Astrocyte of the cerebellum (primary cell): ENCODE results near the gene ATP9B.

Experiments
- DNase-seq: peaks from one replicate; pipeline ENCODE4 v3.0.0-alpha.2; 2011; ENCODE audit warnings: low read depth
- H3K4me3 ChIP-seq: 2 replicates; pipeline ENCODE4 v1.5.1; 2011; ENCODE audit warnings: mild to moderate bottlenecking, low read depth, low read length, moderate library complexity
- in situ Hi-C: cut with HindIII; loops from 2 replicates; pipeline ENCODE4 v1.10.0; 2017; ENCODE audit warnings: low sequenced_read_pairs
- TF ChIP-seq, protein P1 (sequence below): IDR thresholded peaks from 2 replicates; pipeline ENCODE4 v1.5.1; 2012; ENCODE audit warnings: low read length, low read depth, moderate library complexity, mild to moderate bottlenecking; ENCODE audit errors: missing control alignments

The ATP9B gene

DNA sequence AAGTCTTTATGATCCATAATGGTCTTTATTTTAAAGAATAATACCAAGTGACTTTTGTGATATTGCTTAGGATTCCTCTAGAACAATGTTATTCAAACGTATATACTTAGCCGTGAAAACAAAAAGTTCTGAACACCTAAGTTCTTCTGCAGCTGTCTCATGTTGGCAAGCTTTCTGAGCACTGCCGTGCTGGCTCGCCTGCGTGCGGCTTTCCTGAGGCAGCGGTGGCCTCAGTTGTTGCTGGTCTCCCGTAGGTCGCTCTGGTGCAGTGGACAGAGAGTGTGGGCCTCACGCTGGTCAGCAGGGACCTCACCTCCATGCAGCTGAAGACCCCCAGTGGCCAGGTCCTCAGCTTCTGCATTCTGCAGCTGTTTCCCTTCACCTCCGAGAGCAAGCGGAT, 259.7 kb downstream of the ATP9B start:
- TF ChIP-seq, protein P1, sequence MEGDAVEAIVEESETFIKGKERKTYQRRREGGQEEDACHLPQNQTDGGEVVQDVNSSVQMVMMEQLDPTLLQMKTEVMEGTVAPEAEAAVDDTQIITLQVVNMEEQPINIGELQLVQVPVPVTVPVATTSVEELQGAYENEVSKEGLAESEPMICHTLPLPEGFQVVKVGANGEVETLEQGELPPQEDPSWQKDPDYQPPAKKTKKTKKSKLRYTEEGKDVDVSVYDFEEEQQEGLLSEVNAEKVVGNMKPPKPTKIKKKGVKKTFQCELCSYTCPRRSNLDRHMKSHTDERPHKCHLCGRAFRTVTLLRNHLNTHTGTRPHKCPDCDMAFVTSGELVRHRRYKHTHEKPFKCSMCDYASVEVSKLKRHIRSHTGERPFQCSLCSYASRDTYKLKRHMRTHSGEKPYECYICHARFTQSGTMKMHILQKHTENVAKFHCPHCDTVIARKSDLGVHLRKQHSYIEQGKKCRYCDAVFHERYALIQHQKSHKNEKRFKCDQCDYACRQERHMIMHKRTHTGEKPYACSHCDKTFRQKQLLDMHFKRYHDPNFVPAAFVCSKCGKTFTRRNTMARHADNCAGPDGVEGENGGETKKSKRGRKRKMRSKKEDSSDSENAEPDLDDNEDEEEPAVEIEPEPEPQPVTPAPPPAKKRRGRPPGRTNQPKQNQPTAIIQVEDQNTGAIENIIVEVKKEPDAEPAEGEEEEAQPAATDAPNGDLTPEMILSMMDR: no peak
- no peak for DNase-seq
- in situ Hi-C loops: no loop called here
- no peak overlapping the region for H3K4me3 ChIP-seq

DNA sequence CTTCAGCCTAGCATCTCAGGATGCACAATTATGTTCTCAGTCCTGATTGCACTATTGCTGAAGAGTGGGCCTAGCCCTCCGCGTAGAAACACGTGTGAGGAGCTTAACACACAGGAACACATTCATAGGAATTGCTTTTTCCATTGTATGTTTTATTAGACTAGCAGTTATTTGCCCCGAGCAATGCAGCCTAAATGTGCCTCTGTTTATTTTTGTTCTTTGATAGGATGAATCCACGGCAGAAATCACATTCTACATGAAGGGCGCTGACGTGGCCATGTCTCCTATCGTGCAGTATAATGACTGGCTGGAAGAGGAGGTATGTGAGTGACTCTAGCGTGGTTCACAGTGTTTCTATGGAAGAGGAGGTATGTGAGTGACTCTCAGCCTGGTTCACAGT, 260.6 kb downstream of the ATP9B start:
- DNase-seq: no peak
- in situ Hi-C loops: no loop called here
- TF ChIP-seq, protein P1: no peak
- no peak overlapping the region for H3K4me3 ChIP-seq

DNA sequence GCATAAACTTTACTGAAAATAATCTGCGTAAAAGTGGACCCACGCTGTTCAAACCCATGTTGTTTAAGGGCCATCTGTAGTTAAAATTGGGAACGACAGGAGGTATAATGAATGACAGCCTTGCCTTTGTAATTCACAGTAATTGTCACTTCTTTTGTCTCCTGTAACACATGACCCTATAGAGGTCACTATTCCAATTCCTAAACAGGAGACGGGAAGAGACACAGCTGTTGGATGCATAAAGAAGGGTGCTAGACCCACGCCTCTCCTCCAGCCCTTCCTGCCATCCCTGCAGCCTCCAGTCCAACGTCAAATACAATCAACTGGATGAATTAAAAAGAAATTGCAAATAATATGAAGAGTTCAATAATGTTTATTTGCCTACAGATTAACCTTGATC, 263.5 kb downstream of the ATP9B start:
- DNase-seq: no peak
- TF ChIP-seq, protein P1: no peak
- in situ Hi-C loops: no loop called here
- no peak overlapping the region for H3K4me3 ChIP-seq

DNA sequence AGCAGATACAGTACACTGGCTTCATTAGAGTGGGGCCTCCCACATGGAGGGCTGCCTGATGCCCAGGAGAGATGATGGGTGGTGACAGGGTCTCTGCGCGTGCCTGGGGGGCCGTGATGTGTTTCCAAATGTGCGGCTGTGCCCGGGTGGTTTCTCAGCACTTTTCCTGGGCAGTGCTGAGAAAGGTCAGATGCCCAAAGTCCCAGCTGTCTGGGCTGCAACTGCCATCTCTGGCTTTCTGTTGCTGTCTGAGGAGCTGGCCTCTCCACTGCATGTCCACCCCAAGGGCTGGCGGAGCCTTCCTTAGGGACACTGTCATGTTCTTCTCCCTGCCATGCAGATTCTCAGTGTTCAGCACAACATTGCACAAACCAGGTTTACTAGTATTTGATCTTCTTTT, 263.9 kb downstream of the ATP9B start:
- in situ Hi-C loops: no loop called here
- TF ChIP-seq, protein P1: no peak
- no peak for DNase-seq
- H3K4me3 ChIP-seq: no peak overlapping the region

DNA sequence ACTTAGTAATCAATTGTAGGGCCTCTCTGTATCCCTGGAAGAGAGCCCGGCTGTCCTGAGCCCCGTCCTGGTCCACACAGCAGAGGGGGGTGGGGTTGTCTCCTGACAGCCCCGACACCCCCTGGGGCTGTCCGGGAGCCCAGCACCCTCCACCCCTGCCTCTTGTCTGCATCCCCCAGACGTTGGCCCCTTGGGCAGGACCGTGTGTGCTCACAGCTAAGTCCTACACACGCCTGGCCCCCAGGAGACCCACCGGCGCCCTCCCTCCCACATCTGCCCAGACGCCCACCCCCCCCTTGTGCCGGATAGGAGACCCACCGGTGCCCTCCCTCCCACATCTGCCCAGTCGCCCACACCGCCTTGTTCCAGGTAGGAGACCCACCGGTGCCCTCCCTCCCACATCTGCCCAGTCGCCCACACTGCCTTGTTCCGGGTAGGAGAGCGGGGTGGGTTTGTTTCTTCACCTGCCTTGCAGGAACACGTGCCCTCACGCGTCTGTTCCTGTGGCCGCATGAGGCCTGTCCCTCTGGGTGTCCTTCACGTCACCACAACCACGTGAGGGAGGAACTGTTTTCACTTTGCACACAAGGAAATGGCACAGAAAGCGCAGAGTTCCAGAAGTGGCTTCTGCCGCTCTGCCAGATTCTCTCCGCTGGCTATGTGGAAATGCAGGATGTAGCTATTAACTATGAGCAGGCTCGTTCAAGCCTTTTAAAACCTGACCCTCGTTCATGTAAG, 265.5 kb downstream of the ATP9B start:
- no peak overlapping the region for H3K4me3 ChIP-seq
- DNase-seq: no peak
- TF ChIP-seq, protein P1: no peak
- in situ Hi-C loops: no loop called here

DNA sequence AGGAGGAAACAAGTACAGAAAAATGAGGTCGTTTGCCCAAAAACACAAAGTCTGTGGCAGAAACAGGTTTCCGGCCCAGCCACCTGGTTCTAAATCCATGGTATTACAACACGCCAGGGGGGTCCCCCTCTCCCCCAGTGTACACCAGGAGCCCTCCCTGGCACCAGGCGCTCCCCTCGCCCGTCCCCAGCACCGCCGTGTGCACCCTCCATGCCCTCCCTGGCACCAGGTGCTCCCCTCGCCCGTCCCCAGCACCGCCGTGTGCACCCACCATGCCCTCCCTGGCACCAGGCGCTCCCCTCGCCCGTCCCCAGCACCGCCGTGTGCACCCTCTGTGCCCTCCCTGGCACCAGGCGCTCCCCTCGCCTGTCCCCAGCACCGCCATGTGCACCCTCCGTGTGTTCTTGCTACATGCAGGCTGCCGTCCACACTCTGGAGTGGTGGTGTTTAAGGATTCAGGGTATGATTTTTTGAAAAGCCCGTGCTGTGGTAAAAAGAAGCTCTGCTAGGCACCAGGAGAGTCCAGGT, 266.7 kb downstream of the ATP9B start:
- H3K4me3 ChIP-seq: no peak overlapping the region
- DNase-seq: no peak
- TF ChIP-seq, protein P1: no peak
- in situ Hi-C loops: no loop called here
